ENCODE data around the gene ELOB. TPM values are rescaled to one million over a fixed set of nuclear protein-coding genes. Genes with fewer than 3 reads are reported as not detected.

The ELOB gene
- total and polyA plus RNA-seq, 2 of the 13 experiments (the other 11 are each of a cell fraction or from before 2014, with no cell fraction given): 208 to 225 TPM

DNA sequence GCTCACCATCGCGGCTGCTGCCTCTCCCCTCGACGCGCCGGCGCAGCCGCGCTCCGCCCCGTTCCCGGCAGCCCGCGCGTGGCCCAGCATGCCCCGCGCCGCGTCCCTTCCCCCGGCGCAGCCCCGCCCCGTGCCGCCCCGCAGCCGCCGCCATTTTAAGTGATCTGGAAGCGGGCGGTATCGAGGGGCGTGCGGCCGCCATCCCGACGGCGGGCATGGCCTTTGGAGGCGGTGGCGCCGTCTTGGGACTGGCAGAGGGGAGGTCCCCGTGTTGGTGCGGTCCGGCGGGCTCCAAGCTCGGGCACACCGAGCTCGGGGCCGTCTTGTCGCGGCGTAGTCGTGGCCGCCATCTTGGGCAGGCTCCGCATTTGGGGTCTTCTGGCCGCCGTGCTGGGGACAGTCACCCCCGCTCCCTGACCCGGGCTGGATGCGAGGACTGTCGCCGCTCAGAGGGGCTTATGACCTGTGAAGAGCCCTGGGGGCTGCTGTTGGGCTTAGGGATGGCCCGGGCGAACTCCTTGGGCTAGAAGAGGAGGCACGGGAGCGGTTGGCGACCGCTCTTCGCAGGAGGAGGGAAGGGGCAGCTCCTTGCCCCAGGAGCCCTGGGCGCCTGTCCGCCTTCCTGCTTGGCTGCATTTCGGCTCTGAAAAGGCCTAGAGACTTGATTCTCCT, at the start of gene ELOB (continued):
- TF ChIP-seq ZNF468 (CRISPR knock-in tag; IDR thresholded peaks at IDR 0.05) (no peak), SIN3B (IDR thresholded peaks at IDR 0.05; ENCODE audit: low read length) (no peak), NFYB (CRISPR knock-in tag; IDR thresholded peaks at IDR 0.05) (no peak), GABPA (IDR thresholded peaks at IDR 0.05; ENCODE audit: low read depth, low read length) (peak; percentile 45; the same call in 1 of the 2 replicates), GABPA (CRISPR knock-in tag; IDR thresholded peaks at IDR 0.05; ENCODE audit: low read depth) (no peak), ZNF800 (CRISPR knock-in tag; IDR thresholded peaks at IDR 0.05) (no peak), HNRNPL (IDR thresholded peaks at IDR 0.05; ENCODE audit: low read depth, low read length) (no peak), FOXJ3 (CRISPR knock-in tag; IDR thresholded peaks at IDR 0.05; ENCODE audit: borderline replicate concordance) (no peak), HNRNPH1 (optimal IDR thresholded peaks at IDR 0.05; ENCODE audit: low read depth, low read length) (no peak), SALL1 (CRISPR knock-in tag; IDR thresholded peaks at IDR 0.05) (peak; percentile 42), ETV5 (CRISPR knock-in tag; IDR thresholded peaks at IDR 0.05; ENCODE audit: borderline replicate concordance) (no peak), HMG20A (CRISPR knock-in tag; IDR thresholded peaks at IDR 0.05; ENCODE audit: borderline replicate concordance) (no peak), JUNB (CRISPR knock-in tag; IDR thresholded peaks at IDR 0.05; ENCODE audit: borderline replicate concordance) (no peak), JUND (CRISPR knock-in tag; IDR thresholded peaks at IDR 0.05) (no peak), ZNF615 (CRISPR knock-in tag; IDR thresholded peaks at IDR 0.05; ENCODE audit: borderline replicate concordance) (no peak), ZNF569 (CRISPR knock-in tag; IDR thresholded peaks at IDR 0.05; ENCODE audit: borderline replicate concordance) (no peak), ZNF883 (CRISPR knock-in tag; IDR thresholded peaks at IDR 0.05; ENCODE audit: not compliant biosample characterization) (peak; percentile 61), ZFP37 (CRISPR knock-in tag; IDR thresholded peaks at IDR 0.05; ENCODE audit: borderline replicate concordance) (0 out of 2 replicates have a peak, but pooled peaks have one; percentile 62), KMT2A (CRISPR knock-in tag; IDR thresholded peaks at IDR 0.05) (0 out of 2 replicates have a peak, but pooled peaks have one; percentile 41), FIP1L1 (IDR thresholded peaks at IDR 0.05; ENCODE audit: borderline replicate concordance, insufficient read depth, low read depth, low read length) (no peak), PCBP2 (optimal IDR thresholded peaks at IDR 0.05; ENCODE audit: low read depth, low read length, poor library complexity, severe bottlenecking) (no peak), ZBTB7B (CRISPR knock-in tag; IDR thresholded peaks at IDR 0.05) (peak; percentile 82)
- TF ChIP-seq, protein P1, sequence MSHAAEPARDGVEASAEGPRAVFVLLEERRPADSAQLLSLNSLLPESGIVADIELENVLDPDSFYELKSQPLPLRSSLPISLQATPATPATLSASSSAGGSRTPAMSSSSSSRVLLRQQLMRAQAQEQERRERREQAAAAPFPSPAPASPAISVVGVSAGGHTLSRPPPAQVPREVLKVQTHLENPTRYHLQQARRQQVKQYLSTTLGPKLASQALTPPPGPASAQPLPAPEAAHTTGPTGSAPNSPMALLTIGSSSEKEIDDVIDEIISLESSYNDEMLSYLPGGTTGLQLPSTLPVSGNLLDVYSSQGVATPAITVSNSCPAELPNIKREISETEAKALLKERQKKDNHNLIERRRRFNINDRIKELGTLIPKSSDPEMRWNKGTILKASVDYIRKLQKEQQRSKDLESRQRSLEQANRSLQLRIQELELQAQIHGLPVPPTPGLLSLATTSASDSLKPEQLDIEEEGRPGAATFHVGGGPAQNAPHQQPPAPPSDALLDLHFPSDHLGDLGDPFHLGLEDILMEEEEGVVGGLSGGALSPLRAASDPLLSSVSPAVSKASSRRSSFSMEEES (CRISPR knock-in tag; IDR thresholded peaks at IDR 0.05): no peak; the same call in 1 of the 2 replicates
- TF ChIP-seq, protein P2, sequence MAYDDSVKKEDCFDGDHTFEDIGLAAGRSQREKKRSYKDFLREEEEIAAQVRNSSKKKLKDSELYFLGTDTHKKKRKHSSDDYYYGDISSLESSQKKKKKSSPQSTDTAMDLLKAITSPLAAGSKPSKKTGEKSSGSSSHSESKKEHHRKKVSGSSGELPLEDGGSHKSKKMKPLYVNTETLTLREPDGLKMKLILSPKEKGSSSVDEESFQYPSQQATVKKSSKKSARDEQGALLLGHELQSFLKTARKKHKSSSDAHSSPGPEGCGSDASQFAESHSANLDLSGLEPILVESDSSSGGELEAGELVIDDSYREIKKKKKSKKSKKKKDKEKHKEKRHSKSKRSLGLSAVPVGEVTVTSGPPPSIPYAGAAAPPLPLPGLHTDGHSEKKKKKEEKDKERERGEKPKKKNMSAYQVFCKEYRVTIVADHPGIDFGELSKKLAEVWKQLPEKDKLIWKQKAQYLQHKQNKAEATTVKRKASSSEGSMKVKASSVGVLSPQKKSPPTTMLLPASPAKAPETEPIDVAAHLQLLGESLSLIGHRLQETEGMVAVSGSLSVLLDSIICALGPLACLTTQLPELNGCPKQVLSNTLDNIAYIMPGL (CRISPR knock-in tag; IDR thresholded peaks at IDR 0.05; ENCODE audit: borderline replicate concordance in 1 of 2, low read depth in 1 of 2): peak; percentile 66 to 86; a peak in 2 of 4 replicates
- TF ChIP-seq, protein P3, sequence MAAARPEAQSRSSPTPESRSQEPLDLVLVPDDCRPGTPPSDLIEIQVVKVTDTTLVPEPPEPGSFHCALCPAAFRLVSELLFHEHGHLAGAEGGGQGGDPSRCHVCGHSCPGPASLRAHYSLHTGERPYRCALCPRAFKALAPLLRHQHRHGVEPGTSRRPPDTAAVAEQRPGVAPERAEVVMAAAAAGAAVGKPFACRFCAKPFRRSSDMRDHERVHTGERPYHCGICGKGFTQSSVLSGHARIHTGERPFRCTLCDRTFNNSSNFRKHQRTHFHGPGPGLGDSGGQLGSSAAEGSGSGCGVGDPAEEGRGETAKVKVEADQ (CRISPR knock-in tag; IDR thresholded peaks at IDR 0.05; ENCODE audit: borderline replicate concordance): 0 out of 2 replicates have a peak, but pooled peaks have one; percentile 70

Data from HepG2 (cell line).